HG03280 (cell line): ENCODE results near the gene OR12D3.
"Not testable (repeated sequence)": the region's sequence is repeated elsewhere in the genome, so short reads cannot be mapped to it uniquely, and the experiment has no call there.

ENCODE experiments used
- ATAC-seq: cut with Tn5 transposase; IDR thresholded peaks from one replicate; pipeline ENCODE4 v1.9.1; 2021; ENCODE audit warnings: mild to moderate bottlenecking, moderate library complexity; ENCODE audit not compliant: unreplicated experiment

OR12D3 gene, protein sequence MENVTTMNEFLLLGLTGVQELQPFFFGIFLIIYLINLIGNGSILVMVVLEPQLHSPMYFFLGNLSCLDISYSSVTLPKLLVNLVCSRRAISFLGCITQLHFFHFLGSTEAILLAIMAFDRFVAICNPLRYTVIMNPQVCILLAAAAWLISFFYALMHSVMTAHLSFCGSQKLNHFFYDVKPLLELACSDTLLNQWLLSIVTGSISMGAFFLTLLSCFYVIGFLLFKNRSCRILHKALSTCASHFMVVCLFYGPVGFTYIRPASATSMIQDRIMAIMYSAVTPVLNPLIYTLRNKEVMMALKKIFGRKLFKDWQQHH

DNA sequence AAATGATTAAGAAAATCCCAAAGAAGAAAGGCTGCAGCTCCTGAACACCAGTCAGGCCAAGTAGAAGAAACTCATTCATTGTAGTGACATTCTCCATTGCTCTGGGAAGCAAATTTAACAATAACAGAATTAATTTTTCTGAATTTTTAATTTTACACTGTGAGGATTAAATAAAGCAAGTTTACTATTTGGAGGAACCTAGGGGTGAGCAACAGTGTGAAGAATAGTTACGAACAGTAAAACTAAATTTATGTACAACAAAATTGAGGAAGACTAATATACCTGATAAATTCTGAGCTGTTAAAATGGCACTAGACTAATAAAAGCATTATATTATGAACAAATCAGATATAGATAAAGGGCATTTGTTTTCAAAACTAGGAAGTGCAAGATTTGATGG, at the start of gene OR12D3:
OR12D3 (minus strand) TSS at position 101 of the 400 bp plus-strand sequence; CDS start at position 97, 4 bp downstream.
- no peak for ATAC-seq

DNA sequence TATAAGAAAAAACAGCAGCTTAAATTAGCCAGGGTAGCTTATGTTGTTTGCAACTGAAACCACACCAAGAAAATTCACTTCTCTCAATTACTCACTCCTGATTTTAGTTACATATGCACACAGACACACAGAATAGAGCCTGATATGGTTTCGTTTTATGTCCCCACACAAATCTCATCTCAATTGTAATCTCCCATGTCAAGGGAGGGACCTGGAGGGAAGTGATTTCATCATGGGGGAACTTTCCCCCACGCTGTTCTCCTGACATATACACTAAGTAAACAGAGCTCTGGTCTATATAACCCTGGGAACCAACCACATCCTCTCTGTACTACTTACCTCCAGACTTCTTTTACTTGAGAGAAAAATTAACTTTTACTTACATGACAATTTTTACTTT, 49.5 kb upstream of the OR12D3 start:
- ATAC-seq: no peak

DNA sequence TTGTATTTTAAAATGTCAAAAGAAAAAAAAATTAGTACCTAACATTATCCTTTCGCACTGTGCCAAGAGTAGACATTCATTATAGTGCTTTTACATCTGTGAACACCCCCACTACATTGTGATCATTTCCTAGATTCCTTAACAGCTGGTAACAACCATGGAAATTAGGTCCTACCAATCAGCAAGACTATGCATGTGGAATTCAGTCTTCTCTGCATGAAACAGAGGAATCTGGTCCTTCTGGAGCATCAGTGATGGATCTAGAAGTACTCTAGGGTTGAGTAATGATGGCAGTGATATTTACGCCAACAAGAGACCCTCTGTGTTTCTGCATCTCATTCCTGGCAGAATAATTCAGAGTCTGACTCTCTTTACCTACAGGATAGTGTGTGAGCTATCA, 49.1 kb upstream of the OR12D3 start:
- ATAC-seq: no peak

DNA sequence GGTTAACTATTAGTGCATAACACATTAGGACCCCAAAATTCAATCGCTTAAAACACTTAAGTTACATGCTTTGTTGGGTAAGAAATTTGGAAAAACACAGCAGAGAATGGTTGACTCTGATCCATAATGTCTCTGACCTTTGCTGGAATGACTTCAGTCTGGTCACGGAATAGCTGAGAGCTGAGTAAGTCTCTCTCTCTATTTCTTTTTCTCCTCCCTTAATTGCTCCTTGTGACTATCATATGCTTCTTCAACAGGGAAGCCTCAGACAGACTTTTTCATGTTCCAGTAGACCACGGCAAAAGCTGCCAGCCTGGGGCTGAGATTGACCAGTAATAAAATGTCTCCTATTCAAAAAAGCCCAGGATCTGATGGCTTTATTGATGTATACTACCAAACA, 44.4 kb upstream of the OR12D3 start:
- ATAC-seq: no peak

DNA sequence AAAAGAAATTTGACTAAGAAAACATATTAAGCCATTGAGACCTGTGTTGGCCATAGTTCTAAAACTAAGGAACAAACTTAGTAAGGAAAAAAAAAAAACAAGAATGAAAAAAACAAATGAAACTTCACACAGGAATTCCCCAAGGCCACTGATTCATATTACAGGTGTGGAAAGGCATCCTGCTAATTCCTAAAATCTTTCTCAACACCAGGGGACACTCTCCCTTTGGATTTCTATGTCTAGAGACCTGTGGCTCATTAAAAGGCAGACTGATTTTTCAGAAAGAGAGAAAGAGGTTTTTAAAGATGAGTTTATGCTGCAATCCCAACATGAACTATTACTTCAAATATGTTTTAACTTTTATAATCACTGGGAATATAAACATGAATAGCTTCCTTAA, 39.5 kb upstream of the OR12D3 start, which contains the start of gene OR12D1:
OR12D1 (plus strand) TSS at position 341 of the 400 bp plus-strand sequence.
- ATAC-seq: no peak

DNA sequence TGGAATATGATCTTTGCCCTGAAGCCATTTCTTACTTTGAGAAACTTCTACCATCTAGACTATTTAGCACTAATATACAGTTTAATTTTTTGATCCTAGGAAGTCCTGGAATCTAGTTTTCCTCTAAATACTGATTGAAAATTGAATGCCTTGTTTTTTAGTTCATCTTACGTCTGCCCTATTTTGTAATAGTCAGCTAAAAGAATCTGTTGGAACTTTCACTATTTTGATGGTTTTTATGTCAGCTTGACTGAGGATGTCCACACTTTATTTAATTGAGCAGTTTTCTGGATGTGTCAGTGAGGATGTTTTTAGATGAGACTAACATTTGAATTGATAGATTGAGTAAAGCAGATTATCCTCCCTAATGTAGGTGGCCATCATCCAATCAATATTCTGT, 28.7 kb upstream of the OR12D3 start:
- no peak for ATAC-seq

DNA sequence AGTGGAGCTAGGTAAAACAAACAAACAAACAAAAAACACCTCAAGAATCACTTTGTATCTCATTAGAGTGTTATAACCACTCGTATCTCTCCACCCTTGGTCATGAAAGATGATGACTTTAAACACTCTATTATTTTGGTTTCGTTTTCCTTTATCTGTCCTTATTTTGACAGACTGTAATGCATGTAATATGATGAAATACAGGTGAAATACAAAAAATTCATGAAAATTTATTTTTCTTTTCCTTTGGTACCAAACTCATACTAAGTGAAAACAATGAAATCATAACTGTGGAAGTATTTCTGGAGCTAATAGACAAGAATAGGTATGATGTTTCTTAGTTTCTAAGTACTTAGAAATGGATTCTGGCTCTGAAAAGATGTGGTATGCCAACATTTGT, 24.4 kb upstream of the OR12D3 start:
- ATAC-seq: no peak

DNA sequence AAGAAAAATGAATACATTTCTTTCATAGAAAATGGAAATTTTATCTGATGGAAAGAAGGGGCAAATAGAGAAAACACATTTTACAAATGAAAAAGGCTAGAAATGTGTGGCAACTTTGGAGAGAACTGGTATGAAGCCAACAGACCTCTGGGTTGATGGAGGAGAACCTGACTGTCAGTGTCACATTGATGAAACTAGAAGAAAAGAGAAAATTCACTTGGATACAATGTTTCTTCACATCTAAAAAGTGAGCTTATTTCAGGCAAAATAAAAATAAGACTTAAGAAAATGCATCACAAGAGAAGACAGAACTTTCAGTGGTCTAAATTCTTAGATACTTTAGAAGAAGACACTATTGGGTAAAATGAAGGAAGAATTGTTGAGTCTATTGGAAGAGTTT, 20.2 kb upstream of the OR12D3 start, which contains the start of gene OR12D2:
OR12D2 (plus strand) TSS at position 301 of the 400 bp plus-strand sequence. CDS start 1,069 bp downstream, outside the sequence.
- no peak for ATAC-seq

DNA sequence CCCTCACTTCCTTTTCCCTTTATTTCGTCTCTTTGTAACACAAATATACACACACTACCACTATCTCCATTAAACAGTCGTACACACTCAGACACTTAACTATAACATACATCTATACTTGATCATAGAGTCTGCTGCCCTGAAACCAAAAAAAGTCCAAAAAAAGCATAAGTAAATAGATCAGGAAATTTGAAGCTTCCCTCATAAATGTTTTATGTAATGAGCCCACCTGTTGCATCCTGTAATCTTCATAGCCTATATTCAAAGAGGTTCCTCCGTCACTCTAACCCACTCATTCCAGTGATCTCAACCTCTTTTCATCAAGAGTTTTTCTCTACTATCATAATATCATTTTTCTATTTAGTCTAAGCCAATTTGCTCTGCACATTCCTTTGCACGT, 13.4 kb upstream of the OR12D3 start:
- no peak for ATAC-seq

DNA sequence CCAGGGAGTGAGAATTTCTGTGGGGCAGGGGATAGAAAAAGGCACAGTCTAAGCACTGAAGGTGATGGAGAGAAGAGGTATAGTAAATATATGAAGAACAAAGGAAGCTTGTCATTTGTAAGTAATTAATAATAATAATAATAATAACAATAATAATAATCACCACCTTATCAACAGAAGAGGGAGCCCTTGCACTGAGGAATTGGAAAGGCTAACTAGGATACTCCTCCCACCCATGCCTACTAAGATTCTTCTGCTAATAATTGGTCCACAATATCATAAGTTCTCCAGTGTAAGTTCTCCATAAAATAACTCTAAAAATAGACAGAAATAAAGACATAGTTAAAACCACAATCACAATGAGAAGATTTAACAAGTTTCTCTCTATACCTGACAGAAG, 912 bp upstream of the OR12D3 start:
- ATAC-seq: no peak

DNA sequence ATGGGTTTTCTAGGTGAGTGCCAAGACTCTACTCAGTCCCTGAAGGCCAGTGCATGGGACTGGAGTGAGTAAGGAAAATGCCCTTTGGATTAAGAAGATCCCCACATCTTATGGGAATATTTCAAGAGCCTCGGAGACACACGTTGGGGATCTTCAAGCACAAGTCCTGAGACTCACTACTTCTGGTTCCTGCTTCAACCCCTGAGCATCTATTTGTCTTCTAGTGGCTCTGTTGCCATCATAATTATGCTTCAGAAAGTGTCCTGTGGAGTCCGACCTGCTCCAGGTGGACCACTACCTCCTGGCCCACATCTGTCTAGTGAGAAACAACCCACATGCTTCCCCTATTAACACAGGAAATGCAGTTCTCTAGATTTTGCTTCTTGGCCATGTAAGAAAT, 6.3 kb downstream of the OR12D3 start, which contains the start of gene OR5V1:
OR5V1 (minus strand) TSS at position 101 of the 400 bp plus-strand sequence. CDS start 12,670 bp downstream, outside the sequence.
- no peak for ATAC-seq

DNA sequence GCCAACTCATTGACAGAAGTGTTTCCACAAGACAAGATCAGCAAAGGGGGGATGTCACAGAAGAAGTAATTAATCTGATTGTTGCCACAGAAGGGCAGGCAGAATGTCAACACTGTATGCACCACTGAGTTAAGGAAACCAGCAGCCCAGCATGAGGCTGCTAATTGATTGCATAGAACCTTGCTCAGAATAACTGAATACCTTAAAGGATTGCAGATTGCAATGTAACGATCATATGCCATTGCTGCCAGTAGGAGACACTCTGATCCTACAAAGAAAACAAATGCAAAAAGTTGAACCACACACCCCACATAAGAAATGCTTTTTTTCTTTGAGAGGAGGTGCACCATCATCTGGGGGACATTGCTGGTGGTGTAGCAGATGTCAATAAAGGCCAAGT, 19.5 kb downstream of the OR12D3 start:
- no peak for ATAC-seq

DNA sequence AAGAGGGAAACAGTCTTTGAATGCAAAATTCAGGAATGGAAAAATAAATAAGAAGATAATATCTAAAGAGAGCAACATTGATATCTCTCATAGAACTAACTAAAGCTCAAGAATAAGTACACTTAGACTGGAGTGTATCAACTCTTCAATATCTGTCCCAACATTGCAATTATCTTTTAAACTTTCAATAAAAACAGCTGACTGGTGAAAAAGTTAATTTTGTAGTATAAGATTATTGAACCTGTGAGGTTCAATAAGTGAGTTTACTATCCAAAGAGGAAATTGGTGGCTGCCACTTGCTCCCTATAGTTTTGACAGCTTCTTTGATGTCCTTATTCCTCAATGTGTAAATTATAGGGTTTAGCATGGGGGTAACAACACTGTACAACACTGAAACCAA, 20.1 kb downstream of the OR12D3 start:
- no peak for ATAC-seq

DNA sequence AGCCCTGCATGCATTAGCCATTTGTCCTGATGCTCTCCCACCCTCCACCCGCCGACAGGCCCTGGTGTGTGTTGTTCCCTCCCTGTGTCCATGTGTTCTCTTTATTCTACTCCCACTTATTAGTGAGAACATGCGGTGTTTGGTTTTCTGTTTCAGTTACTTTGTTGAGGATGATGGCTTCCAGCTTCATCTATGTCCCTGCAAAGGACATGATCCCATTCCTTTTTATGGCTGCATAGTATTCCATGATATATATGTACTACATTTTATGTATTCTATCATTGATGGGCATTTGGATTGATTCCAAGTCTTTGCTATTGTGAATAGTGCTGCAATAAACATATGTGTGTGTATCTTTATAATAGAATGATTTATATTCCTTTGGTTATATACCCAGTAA, 25.7 kb downstream of the OR12D3 start:
- ATAC-seq: not testable (repeated sequence)

DNA sequence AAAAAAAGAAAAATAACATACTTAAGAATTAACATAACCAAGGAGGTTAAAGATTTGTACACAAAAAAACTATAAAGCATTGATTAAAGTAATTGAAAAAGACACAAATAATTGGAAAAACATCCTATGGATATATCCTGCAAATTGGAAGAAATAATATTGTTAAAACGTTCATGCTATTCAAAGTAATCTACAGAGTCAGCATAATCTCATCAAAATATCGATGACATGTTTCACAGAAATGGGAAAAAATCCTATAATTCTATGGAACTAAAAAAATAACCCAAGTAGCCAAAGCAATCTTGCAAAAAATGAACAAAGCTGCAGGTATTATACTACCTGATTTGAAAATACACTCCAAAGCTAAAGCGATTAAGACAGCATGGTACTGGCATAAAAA, 29.7 kb downstream of the OR12D3 start:
- ATAC-seq: no peak

DNA sequence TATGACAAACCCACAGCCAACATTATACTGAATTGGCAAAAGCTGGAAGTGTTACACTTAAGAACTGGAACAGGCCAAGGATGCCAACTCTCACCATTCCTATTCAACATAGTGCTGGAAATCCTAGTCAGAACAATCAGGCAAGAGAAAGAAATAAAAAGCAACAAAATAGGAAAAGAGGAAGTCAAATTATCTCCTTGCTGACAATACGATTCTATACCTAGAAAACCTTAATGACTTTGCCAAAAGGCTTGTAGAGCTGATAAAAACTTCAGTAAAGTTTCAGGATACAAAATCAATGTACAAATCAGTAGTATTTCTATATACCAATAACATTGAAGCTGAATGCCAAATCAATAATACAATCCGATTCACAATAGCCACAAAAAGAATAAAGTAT, 38.8 kb downstream of the OR12D3 start:
- ATAC-seq: no peak

DNA sequence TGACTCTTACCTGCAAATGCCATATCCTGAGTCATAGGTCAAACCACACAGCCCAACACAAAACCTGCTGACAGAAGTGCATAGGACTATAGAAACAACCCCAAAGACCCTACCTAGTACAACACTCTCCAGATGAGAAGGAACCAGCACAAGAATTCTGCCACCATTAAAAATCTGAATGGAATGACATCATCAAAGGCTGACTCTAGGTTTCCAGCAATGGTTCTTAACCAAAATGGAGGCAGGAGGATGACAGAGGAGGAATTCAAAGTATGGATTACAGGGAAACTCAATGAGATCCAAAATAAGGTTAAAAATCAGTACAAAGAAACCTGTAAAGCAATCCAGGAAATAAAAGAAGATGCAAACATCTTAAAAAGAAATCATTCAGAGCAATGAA, 42.4 kb downstream of the OR12D3 start:
- ATAC-seq: no peak

DNA sequence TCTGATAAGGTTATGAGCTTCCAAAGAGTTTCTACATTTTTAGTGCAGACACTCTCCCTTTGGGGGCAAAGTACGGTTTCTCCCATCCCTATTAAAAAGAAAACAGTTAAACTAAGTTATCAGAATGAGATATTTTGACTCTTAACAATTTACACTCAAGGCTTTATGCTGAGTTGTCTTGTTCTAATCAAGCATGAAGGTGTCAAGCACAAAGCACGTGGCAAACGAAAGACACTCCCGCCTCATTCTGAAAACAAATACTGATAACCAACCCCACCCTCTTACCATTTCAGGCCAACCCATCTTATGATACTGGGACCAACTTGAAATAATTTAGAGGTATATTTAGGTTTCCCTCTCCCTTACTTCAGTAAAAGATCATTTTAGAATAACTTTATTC, 49.3 kb downstream of the OR12D3 start:
- no peak for ATAC-seq
